ENCODE results near the gene ASF1A.

The ASF1A gene

DNA sequence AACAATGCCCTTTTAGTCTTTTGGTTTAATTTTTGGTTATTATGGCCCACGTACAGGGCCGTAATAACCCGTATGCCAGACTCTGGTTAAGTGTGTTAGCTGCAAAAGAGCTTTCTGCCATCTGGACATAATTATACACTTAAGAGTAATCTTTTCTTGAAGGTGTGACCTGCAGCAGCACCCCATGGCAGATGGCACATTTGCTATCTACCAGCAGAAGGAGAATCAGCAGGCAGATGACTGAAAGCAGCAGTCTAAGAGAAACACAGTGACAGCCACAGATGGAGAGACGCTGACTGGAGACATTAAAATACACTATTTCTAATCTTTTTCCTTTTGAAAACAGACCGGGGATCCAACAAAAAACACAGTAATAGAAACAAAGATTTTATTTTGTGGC, 18.7 kb downstream of the ASF1A start:
- in situ Hi-C loops (cut with HindIII; ENCODE audit: low sequenced_read_pairs), result no loop called here

DNA sequence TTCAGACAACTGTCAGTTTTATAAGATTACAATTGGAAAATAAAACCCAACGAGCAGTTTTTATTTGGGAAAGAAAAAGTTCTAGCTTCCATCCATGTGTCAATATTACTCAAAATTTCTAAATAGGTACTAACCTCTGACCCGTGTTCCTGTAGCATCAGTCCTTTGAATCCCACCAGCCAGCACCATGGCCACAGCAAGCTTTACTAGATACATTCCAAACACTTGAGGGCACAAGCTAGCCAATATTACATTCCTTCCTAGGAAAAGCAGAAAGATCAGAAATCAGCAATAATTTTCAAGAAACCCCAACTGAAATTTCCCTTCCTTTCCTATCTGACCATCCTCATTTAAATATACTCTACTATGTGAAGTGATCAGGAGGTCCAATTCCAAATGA, 19.2 kb downstream of the ASF1A start:
- in situ Hi-C loops (cut with HindIII; ENCODE audit: low sequenced_read_pairs), result no loop called here

DNA sequence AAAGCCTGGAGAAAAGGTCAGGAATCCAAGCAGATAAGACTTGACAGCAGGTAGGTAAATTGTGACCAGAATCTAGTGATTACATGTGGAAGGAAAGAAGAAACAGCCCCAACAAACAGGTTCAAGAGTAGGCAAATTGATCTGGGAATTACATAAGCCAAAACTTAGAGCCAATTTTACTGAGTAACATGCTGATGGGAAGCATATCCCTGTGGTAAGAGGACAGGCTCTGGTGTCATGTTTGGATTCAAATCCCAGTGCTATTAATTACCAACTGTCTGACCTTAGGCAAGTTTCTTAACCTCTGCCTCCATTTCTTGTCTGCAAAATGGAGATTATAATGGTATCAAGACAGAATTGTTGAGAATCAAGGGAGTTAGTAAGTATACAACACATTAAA, 20.6 kb downstream of the ASF1A start:
- in situ Hi-C loops (cut with HindIII; ENCODE audit: low sequenced_read_pairs), result no loop called here

DNA sequence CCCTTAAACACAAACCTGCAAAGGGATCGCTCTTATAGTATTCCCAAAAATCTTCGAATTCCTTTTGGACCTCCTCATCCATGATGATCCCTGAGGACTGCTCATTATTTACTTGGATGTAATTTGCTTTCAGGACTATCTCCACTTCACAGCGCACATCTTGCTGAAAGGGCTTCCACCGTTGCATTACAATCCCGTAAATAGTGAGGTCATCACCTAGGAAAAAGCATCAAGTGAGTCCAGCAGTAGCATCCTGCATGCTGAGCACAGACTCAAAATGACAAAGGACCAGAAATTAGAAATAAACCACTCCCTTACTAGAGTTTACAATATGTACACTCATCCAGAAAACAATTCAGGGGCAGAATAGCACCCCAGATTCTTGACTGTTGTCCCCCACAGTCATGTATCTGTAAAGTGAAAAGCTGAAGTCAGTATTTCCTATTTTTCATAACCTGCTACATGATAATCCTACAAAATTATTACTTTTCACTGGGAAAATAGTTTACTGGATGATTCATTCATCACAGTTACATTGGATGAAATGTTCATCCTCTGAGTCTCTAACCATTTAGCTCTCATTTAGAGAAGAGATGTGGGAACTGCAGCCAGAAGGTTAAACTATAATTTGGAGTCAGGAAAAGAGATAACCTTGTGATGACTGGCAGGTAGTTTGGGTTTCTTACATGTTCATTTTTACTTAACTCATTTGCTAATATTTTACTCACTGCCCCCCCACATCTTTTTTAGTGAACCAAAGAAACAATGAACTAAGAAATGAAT, 23.8 kb downstream of the ASF1A start:
- in situ Hi-C loops (cut with HindIII; ENCODE audit: low sequenced_read_pairs), result no loop called here

DNA sequence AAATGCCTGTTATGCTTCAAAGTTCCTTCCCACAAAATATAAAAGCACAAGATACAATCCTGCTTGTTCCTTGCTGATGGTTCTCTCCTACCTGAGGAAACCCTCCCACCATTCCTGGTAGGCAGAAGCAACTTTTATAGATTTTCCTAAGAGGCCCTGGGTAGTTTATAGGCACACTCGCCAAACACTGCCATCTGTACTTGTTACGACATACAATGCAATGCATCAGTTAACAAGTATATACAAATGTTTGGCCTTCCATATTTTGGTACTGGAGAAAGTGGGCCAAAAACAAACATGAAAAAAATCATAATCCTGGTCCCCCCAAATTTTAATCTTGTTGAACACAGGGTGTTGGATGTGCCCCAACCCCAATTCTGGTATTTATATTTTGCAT, 24.4 kb downstream of the ASF1A start:
- in situ Hi-C loops (cut with HindIII; ENCODE audit: low sequenced_read_pairs), result no loop called here

DNA sequence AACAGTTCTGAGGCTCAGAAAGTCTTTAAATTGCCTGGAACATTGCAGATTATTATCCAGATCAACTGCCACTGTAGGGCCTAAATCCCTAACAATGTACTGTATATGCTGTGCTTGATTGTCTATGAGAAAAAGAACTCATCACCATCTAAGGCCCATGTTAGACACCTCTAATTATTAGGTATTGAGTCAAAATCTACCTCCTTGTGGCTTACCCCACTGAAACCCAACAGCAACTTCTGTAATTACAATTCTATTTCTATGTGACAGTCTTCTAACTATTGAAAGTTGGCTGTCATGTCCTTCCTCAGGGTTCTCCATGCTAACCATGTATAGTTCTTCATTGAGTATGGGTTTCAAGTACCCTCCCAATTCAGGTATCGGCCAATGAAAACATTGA, 27.1 kb downstream of the ASF1A start:
- in situ Hi-C loops (cut with HindIII; ENCODE audit: low sequenced_read_pairs), result no loop called here

DNA sequence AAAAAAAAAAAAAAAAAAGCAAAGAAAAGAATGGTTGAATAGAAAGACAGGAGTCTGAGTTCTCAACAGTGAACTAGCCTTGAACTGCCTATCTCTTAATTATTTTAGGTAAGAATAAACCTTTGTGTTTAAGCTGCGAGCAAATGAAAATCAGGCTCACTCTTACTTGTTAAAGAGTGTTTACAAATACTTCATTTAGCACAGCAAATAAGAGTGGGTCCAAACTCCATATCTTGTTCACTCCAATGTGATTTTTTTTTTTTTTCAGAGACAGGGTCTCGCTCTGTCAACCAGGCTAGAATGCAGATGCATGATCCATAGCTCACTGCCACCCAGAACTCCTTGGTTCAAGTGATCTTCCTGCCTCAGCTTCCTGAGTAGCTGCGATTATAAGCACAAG, 29.1 kb downstream of the ASF1A start:
- in situ Hi-C loops (cut with HindIII; ENCODE audit: low sequenced_read_pairs), result no loop called here

DNA sequence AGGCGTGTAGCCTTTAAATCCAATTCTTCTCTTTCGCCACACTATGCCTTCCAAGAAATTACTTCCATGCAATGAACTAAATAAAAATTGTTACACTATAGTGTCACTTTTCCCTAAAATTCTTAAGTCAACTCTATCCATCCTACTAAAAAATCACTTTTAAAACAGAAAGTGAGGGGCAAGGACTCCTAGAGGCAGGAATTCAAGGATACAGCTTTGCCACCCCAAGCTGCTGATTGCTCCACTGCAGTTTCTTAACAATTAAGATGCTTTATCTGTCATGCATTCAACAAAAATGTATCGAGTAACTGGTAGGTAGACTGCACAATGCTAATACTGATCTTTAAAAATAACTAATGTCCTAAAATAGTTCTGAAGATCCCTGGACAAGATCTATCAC, 36.7 kb downstream of the ASF1A start:
- in situ Hi-C loops (cut with HindIII; ENCODE audit: low sequenced_read_pairs), result no loop called here

DNA sequence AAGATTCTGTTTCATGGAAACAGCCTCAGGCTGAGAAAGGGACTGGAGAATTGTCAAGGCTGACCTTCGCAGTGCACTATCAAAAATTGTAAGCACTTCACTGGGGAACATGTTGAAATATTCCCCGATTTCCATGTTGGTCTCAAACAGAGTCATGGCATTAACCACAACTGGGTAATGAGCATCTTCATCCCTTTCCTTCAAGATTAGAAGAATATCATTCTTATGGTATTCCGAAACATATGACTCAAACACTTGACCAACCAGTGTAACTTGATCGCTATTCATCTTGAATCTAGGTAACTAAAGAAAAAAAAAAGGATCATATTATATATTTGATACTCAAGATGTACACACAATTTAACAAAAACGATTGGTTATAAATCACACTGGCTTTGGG, 37.5 kb downstream of the ASF1A start:
- in situ Hi-C loops (cut with HindIII; ENCODE audit: low sequenced_read_pairs), result no loop called here

DNA sequence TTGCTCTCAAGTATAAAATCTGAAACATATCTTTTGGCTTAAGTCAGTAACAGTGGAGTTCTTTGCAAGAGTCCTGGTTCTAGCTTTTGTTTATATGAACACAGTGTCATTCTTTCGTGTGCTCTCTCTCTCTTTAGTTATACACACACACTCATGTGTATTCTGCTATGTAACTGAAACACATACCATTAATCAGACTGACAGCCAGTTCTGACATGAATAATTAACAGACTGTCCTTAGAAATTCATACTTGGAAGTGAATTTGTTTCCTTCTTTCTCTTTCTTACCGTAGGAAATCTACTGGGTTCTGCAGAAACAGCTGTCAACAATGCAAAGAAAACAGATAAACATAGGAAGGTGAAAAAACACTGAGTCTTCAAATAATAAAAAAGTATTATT, 38.5 kb downstream of the ASF1A start:
- in situ Hi-C loops (cut with HindIII; ENCODE audit: low sequenced_read_pairs), result no loop called here

DNA sequence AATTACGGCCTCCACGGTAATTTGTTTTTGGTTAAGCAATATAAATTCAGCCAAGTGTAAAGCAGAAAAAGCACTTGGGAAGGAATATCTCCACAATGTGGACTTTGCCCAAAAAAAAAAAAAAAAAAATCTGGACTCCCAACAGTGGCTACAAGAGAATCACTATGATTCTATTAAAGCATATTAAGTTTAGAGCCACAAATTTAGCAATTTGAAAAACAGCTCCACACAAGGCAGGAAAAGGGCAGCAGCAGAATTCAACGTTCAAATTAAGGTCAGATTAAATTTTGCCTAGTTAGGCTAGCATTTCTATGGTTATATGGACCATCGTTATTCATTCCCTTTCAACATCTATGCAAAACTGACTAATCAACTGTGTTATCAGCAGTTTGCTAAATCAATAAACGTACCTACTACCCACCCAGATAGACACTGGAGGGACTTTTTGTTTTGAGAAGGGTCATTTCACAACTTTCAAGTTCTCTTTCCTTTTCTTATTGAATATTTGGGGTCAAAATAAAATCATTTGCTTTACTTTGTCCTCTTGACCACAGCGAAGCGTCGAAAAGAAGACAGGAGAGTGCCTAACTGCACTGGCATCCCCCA, 40.0 kb downstream of the ASF1A start:
- in situ Hi-C loops (cut with HindIII; ENCODE audit: low sequenced_read_pairs), result no loop called here

DNA sequence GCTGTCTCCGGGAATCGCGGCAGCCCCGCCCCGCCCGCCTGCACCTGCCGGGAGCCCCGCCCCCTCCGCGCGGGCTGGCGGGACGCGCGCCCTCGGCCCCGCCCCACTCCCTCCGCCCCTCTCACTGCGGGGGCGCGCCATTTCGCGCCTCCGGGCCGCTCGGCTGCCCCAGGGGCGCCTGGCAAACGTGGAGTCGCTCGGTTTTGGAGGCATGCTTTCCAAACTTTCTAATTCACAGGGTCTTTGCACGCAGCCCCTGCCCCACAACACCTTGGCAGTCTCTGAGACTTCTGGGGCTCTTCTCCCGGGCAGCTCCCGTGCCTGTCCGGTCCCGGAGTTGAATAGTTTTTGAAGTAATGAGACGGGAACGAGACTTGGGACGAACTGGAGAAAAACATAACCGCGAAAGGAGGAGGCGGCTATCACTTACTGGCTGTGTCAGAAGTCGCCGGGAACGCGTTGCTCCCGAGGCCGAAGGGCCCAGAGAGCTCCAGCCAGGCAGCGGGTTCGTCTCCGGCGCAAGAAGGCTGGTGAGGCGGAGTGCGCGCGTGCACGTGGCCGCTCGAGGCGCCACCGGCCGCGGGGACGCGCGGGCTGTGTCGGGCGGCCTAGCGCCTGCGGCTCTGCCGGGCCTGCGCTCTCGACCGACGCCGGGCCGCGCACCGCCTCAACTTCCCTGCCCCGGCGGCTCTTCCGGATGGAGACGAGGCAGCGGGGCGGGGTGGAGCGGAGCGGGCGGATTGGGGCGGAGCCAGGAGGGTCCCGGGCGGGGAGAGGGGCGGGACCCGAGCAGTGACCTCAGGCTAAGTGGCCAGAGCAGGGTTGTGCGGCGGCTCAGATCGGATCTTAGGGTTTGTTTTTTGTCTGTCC, 40.7 kb downstream of the ASF1A start, which contains the start of gene MCM9:
Gene MCM9, minus strand, starts transcription at position 699 of the 870 bp plus-strand sequence. CDS start 3,436 bp downstream, outside the sequence.
- in situ Hi-C loops (cut with HindIII; ENCODE audit: low sequenced_read_pairs), result no loop called here

DNA sequence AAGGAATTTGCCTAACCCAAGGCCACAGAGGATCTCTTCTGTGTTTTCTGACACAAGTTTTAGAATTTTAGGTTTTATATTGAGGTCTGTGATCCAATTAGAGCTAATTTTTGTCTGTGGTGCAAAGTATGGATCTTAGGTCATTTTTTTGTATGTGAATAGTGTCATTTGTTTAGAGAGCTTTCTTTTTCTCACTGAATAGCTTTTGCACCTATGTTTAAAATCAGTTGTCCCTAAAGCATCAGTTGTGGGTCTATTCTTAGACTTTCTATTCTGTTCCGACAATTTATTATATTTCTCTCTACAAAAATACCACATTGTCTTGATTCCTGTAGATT, 41.3 kb downstream of the ASF1A start:
- in situ Hi-C loops (cut with HindIII; ENCODE audit: low sequenced_read_pairs), result no loop called here

DNA sequence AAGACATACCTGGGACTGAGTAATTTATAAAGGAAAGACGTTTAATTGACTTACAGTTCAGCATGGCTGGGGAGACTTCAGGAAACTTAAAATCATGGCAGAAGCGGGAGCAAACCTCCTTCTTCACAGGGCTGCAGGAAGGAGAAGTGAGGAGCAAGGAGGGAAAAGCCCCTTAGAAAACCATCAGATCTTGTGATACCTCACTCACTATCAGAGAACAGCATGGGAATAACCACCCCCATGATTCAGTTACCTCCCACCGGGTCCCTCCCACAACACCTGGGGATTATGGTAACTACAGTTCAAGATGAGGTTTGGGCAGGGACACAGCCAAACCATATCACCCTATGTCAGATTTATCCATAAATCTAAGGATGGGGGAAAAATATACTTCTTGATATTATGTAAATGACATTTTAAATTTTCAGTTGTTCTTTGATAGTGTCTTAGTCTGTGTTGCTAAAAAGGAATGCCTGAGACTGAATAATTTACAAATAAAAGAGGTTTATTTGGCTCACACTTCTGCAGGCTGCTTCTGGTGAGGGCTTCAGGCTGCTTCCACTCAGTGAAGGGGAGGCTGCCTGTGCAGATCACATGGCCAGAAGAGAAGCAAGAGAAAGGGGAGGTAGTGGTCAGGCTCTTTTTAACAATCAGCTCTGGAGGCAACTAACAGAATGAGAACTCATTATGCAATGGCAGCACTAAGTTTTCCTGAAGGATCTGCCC, 42.2 kb downstream of the ASF1A start:
- in situ Hi-C loops (cut with HindIII; ENCODE audit: low sequenced_read_pairs), result no loop called here

DNA sequence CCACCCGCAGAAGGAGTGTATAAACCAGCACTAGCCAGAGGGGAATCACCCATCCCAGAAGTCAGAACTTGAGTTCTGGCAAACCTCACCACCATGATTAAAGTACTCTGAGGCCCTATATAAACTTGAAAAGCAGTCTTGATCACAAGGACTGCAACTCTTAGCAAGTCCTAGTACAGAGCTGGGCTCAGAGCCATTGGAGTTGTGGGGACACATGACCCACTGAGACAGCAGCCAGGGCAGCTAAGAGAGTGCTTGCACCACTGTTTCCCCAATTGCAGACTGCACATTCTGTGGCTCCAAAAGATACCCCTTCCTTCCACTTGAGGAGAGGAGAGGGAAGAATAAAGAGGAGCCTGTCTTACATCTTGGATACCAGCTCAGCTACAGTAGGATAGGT, 45.7 kb downstream of the ASF1A start:
- in situ Hi-C loops (cut with HindIII; ENCODE audit: low sequenced_read_pairs), result no loop called here

DNA sequence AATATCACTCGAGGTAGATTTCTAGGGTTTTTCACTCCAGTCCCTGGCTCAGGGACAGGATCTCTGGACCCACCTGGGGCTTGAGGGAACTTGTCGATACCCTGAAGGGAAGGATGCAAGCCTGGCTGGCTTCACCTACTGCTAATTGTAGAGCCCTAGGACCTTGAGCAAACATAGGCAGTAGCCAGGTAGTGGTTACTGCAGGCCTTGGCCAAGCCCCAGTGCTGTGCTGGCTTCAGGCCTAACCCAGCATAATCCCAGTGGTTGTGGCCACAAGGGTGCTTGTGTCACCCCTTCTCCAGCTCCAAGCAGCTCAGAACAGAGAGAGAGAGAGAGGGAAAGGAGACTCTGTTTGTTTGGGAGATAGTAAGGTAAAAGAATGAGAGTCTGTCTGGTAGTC, 46.8 kb downstream of the ASF1A start:
- in situ Hi-C loops (cut with HindIII; ENCODE audit: low sequenced_read_pairs), result no loop called here

DNA sequence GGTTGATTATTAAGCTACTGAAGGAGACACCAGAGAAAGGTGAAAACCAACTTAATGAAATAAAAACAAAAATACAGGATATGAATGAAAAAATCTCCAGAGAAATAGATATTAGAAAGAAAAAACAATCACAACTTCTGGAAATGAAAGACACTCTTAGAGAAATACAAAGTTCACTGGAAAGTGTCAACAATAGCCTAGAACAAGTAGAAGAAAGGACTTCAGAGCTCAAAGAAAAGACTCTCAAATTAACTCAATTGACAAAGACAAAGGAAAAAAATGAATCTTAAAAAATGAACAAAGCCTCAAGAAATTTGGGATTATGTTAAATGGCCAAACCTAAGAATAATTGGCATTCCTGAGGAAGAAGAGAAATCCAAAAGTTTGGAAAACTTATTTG, 51.3 kb downstream of the ASF1A start:
- in situ Hi-C loops (cut with HindIII; ENCODE audit: low sequenced_read_pairs), result no loop called here

DNA sequence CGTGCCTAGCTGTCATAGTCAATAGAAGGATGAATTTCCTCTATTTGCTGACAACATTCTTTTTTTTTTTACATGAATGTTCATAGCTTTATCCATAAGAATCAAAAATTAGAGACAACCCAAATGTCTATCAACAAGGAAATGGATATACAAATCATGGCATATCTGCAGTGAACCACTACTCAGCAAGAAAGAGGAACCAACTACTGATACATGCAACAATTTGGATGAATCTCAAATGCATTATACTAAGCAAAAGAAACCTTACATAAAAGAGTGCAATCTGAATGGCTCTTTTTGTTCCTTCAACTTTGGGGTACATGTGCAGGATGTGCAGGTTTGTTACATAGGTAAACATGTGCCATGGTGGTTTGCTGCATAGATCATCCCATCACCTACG, 58.7 kb downstream of the ASF1A start:
- in situ Hi-C loops (cut with HindIII; ENCODE audit: low sequenced_read_pairs), result no loop called here

DNA sequence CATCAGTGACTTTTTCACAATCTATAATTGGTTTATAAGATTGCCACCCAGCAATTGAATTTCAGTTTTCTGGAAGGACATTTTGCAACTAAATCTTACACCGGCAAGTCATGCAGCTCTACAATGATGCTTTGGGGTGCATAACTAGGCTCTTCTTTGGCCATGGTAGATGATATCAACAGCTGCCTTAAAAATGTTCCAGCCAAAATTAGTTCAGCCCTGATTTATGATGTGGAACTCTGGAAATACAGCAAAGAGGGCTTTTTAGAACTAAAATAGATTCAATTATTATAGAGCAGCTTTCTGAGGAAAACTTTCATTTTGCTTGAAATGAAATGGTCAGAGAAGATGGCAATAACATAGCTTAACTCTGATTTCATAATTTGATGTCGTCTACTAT, 59.4 kb downstream of the ASF1A start:
- in situ Hi-C loops (cut with HindIII; ENCODE audit: low sequenced_read_pairs), result no loop called here
